ENCODE data around the gene HSF5. TPM values are rescaled to one million over a fixed set of nuclear protein-coding genes. Genes with fewer than 3 reads are reported as not detected.

The HSF5 gene
- total and polyA plus RNA-seq, 4 donors, result 0.09 to 0.17 TPM; not detected in 2

DNA sequence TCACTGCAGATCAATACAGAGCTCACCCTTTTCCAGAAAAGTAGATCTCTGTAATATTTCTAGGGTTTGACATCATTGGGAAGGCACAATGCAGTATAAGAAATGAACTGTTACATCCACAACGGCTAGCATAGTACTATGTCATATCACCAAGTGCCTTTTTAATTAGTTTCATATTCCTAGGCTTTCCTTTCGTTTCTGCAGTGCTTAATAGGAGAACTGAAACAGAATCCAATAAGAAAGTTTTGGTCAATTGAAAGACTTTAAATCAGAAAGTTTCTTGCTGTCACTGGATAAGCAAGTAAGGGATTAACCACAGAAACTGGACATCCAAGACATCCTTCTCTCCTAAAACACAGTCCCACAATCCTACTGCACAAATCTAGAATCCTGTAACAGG, 67.4 kb downstream of the HSF5 start:
- Histone ChIP-seq H3K36me3 (ENCODE audit: control insufficient read depth in 4 of 4, insufficient read depth in 3 of 4, low read depth in 1 of 4, low read length in 3 of 4) (no peaks in the 10 kb centered on the region), H3K27me3 (ENCODE audit: control insufficient read depth in 4 of 4, insufficient read depth in 4 of 4, low read length in 3 of 4) (no peaks in the 10 kb centered on the region), H3K4me1 (ENCODE audit: control insufficient read depth in 4 of 4, insufficient read depth in 4 of 4, low read length in 3 of 4) (peaks cover 0 to 9% (median 6%) of the 10 kb centered on the region in 4 donors), H3K27ac (ENCODE audit: low read depth in 1 of 2, low read length in 2 of 2) (no peak overlapping the region), H3K4me3 (ENCODE audit: low read depth in 1 of 3, low read length in 3 of 3) (no peak overlapping the region), H3K9me3 (ENCODE audit: control insufficient read depth in 4 of 4, low read length in 3 of 4) (no peaks in the 10 kb centered on the region), H3K9ac (ENCODE audit: low read depth in 1 of 2, low read length in 2 of 2) (no peak overlapping the region)
- no peak for DNase-seq (ENCODE audit: low spot score)
- no peak for TF ChIP-seq RAD21 (IDR thresholded peaks at IDR 0.05)
- no peak for TF ChIP-seq FOXA2 (IDR thresholded peaks at IDR 0.05)
- TF ChIP-seq HNF4G (IDR thresholded peaks at IDR 0.05), result no peak
- no peak for TF ChIP-seq REST (IDR thresholded peaks at IDR 0.05)
- TF ChIP-seq EGR1 (IDR thresholded peaks at IDR 0.05; ENCODE audit: low read depth in 2 of 2), result no peak
- TF ChIP-seq ATF3 (IDR thresholded peaks at IDR 0.05), result no peak
- TF ChIP-seq ZBTB33 (IDR thresholded peaks at IDR 0.05), result no peak
- no peak for TF ChIP-seq YY1 (IDR thresholded peaks at IDR 0.05)
- TF ChIP-seq NR2F2 (IDR thresholded peaks at IDR 0.05), result no peak
- no peak for TF ChIP-seq JUND (IDR thresholded peaks at IDR 0.05)
- no peak for TF ChIP-seq GABPA (IDR thresholded peaks at IDR 0.05 in 1 of 2, conservative IDR thresholded peaks at IDR 0.05 in 1 of 2)
- no peak for TF ChIP-seq HNF4A (conservative IDR thresholded peaks at IDR 0.05)
- no peak for TF ChIP-seq FOXA1 (IDR thresholded peaks at IDR 0.05)
- no peak for TF ChIP-seq MAX (IDR thresholded peaks at IDR 0.05)
- no peak for TF ChIP-seq TAF1 (conservative IDR thresholded peaks at IDR 0.05)
- no peak for TF ChIP-seq SP1 (IDR thresholded peaks at IDR 0.05)
- TF ChIP-seq, protein P1, sequence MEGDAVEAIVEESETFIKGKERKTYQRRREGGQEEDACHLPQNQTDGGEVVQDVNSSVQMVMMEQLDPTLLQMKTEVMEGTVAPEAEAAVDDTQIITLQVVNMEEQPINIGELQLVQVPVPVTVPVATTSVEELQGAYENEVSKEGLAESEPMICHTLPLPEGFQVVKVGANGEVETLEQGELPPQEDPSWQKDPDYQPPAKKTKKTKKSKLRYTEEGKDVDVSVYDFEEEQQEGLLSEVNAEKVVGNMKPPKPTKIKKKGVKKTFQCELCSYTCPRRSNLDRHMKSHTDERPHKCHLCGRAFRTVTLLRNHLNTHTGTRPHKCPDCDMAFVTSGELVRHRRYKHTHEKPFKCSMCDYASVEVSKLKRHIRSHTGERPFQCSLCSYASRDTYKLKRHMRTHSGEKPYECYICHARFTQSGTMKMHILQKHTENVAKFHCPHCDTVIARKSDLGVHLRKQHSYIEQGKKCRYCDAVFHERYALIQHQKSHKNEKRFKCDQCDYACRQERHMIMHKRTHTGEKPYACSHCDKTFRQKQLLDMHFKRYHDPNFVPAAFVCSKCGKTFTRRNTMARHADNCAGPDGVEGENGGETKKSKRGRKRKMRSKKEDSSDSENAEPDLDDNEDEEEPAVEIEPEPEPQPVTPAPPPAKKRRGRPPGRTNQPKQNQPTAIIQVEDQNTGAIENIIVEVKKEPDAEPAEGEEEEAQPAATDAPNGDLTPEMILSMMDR (IDR thresholded peaks at IDR 0.05; ENCODE audit: low read depth, low read length, missing input control), result no peak
- no peak for TF ChIP-seq RXRA (IDR thresholded peaks at IDR 0.05)
- 70% methylated on average over 2 of the region's 2 CpGs for WGBS

Measured in liver (tissue), 9 donors.